ENCODE results near the gene ATF2.

Gene ATF2

DNA sequence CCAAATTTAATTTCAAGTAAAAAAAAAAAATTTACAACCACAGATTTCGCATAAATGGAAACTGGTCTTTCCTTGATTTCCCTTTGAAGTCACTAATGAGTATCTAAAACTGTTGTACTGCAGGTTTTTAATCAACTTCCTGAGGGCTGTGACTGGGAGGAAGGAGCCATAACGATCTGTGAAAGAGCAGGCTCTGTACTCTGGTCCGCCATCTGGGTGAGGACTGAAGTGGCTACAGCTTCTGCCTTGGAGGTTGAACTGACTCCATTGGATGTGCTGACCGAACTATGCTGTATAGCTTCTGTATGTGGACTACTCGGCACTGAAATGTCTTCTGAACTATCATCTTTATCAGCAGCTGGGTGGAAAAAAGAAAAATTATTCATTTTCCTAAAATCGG lies 93.5 kb downstream of the ATF2 start:
- no peak for DNase-seq

DNA sequence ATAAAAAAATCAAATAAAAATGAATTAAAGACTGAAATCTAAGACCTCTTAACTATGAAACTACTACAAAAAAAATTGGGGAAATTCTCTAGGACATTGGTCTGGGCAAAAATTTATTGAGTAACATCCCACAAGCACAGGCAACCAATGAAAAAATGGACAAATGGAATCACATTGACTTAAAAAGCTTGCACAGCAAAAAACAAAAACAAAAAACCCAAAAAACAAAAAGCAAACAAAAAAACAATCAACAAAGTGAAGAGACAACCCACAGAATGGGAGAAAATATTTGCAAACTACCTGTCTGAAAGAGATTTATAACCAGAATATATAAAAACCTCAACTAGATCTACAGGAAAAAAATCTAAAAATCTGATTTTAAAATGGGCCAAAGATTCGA lies 99.5 kb downstream of the ATF2 start:
- DNase-seq: no peak

DNA sequence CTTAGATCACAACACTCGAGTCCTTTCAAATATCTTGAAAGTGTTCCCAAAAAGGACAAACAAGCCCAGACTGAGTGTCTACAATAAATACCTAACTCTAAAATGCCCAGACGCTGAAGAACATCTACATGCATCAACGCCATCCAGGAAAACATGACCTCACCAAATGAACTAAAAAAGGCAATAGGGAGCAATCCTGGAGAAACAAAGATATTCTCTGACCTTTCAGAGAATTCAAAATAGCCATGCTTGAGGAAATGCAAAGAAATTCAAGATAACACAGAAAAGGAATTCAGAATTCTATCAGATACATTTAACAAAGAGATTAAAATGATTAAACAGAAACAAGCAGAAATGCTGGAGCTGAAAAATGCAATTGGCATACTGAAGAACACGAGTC lies 101.6 kb downstream of the ATF2 start:
- DNase-seq: no peak

GRCh38 chr2:175064797-175065196 lies 103.2 kb downstream of the ATF2 start:
- no peak for DNase-seq

- no peak for DNase-seq
Measured at GRCh38 chr2:175063741-175064140, 104.3 kb downstream of the ATF2 start.

DNA sequence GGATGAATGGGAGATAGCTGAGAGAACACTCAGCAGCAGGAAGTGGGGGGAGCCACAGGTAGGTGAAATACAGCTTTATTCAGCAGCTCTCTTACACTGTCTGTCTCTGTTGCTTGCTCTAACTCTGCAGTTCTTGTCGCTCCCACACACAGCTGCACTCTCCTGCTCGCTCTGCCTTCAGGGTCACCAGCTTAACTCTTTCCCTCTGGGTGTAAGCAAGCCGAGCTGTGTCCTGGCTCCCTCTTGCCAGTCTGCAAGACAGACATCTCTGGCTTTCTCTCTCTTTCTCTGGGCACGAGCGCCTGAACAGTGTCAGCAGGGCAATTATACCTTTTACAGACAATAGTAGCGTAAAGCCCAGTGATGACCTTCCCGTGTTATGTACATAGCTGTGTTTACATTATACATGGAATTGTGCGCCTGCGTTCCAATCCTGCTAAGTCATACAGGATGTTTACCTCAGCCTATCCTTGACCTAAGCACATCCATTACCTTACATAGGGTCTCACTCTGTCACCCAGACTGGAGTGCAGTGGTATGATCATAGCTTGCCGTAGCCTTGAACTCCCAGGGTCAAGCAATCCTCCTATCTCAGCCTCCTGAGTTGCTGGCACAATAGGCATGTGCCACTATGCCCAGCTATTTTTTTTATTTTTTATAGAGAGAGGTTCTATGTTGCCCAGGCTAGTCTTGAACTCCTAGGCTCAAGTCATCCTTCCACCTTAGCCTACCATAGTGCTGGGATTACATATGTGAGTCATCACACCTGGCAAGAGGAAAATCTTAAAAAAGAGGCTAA lies 105.0 kb downstream of the ATF2 start:
- no peak for DNase-seq

- no peak for DNase-seq
Measured at GRCh38 chr2:175057078-175057685, 110.8 kb downstream of the ATF2 start.

DNA sequence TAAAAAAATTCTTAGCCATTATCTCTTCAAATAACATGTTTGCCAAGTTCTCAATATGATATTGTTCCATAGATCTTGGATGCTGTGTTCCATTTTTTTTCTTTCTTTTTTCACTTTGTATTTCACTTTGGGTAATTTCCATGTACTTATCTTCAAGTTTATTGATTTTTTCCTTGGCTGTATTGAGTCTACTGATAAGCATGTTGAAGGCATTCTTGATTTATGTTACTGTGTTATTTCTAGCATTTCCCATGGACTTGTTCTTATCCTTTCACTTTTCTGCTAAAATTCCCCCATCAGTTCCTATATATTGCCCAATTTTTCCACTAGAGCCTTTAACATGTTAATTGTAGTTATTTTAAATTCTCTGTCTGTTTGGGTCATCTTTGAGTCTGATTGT lies 112.0 kb downstream of the ATF2 start:
- DNase-seq: no peak

DNA sequence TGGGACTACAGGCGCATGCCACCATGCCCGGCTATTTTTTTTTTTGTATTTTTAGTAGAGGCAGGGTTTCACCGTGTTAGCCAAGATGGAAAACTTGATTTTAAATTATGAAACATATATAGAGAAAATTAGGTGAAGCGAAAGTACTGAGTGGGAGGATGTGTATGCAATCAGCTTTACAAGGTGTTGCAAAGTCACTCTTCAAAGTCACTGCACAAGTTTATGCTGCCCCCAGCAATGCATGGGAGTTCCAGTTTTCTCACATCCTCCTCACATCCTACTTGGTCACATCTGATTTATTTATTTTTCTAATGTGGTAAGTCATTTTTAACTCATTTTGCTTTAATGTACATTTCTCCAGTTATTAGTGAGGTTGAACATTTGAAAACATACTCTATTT lies 113.7 kb downstream of the ATF2 start:
- DNase-seq: no peak

DNA sequence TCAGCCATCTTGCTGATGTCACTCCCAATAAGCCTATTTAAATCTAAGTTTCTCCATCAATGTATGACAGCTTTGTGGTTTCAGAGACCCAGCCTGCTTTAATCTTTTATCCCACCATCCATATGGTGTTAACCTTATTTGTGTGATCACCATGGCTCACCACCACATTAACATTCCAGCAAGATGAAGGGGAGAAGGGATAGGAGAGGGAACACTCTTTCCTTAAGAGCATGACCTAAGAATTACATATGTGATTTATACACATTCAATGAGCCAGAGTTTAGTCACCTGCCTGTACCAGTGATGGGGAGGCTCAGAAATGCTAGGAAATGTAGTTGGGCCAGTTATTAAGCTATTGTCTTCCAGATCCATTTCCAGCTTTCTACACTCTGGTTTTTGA lies 118.3 kb downstream of the ATF2 start:
- DNase-seq: no peak

- no peak for DNase-seq
Measured at GRCh38 chr2:175048275-175048674, 119.7 kb downstream of the ATF2 start.

DNA sequence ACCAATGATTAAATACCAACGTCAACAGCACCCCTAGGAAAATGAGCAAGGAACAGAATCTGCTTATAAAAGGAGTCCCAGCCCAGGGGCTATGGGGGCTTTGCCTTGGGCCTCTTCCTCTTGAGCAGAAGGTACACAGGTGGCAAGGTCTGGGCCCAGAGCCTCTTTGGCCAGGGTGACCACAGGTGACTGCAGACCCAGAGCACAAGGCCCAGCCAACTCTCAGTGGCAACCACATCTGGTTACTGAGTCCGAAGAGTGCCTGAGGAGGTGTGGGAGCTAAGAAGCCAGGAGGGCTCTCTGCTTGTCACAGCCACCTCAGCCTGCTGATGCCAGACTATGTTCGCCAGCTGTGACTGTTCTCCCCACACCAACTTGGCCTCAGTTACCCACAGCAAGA lies 128.5 kb downstream of the ATF2 start:
- DNase-seq: no peak

GRCh38 chr2:175039031-175039430 lies 129.0 kb downstream of the ATF2 start:
- no peak for DNase-seq

DNA sequence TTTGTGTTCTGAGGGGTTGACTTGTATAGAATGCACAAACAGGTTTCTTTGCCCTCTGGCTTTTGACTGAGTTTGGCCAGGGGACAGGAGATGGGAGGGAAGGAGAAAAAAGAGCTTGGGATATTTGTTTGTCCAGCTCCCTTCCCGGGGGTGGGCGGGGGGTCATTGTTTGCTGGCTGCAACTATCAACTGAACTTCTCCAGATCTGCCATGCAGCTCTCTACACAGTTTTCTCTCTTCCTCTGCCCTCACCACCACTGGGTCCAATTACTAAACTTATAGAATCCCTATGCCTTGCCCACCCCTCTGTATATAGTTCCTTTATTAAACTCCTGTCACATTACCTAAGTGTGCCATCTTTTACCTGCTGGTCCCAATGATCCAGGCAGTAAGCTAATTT lies 130.1 kb downstream of the ATF2 start:
- DNase-seq: no peak

DNA sequence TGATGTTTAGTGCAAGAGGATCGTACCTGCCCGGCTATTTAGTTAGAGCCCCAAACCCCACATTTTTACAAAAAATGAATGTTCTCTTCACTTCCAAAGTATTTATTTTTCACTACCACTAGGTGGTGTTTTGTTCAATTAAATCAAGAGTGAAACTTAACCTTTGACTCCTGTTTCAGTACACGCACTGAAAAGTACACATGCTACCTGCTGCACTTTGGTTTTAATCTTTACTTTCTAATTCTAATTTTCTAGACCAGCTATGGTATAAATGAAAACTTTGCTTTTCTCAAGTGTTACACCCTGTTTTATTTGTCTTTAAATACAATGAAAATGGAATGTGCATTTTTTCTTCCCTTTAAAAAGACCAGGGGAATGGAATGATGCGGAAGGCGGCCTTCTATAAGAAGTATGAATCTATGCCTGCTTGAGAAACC lies 131.4 kb downstream of the ATF2 start:
- DNase-seq: peak; percentile 3

DNA sequence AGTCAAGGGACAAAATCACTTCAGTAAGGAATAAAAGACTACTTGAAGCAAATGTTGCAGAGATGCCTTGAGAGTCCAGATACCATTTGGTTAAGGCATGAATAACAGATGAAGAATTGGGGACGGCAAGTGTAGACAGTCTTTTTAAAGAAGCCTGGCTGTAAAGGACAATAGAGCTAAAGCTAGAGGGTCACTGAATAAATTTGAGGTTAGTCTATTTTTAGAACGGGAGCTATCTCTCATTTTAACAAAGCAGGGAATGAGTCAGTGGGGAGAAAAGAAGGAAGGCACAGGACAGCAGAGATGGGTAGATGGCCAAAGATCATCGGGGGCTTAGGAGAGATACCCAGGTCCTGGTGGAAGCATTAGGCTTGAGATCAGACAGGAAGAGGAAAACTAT lies 132.2 kb downstream of the ATF2 start:
- no peak for DNase-seq

- DNase-seq: no peak
Measured at GRCh38 chr2:175034716-175035115, 133.3 kb downstream of the ATF2 start.

- DNase-seq: no peak
Measured at GRCh38 chr2:175030380-175031271, 137.4 kb downstream of the ATF2 start.

DNA sequence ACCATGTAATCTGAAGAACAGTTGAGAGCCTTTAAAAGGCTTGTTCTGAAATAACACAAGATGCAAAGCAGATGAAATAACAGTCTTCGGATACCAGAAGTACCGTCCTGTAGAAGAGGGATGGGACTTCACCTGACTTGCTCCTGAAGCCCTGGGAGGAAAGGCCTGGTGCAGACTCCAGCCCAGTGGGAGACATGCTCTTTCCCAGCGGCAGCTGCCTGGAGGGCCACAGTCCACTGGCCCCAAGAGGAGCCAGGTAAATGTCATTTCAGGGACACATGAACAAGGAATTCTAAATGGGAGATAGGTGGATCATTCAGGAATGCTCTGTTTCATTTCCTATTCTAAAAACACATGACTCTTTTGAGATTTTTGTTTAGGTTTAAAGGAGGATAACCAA lies 140.2 kb downstream of the ATF2 start:
- DNase-seq: no peak

GRCh38 chr2:175026385-175026784 lies 141.6 kb downstream of the ATF2 start:
- DNase-seq: no peak

DNA sequence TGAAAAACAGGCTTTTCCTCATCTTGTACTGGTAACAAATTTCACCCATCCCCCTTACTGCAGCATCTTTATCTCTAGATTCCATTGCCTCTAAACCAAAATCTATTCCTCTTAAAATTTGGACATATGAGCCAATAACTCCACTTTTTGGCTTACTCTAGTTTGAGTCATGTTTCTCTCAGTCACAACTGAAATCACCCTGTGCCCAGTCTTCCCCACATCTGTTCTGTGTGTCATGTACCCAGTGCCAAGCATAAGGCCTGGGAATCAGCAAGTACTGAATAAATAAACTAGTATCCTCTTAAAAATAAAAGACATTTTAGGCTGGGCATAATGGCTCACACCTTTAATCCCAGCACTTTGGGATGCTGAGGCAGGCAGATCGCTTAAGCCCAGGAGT lies 142.1 kb downstream of the ATF2 start:
- no peak for DNase-seq

DNA sequence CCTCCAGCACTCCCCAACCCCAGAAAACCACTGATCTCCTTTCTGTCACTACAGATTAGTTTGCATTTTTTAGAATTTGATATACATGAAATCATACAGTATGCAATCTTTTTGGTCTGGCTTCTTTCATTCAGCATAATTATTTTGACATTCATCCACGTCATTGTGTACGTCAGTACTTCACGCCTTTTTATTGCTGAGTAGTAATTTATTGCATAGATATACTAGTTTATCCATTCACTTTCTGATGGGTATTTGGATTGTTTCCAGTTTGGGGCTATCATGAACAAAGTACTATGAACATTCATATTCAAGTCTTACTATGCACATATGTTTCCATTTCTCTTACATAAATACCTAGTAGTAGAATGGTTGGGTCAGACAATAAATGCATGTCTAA lies 142.8 kb downstream of the ATF2 start:
- DNase-seq: no peak

- DNase-seq: no peak
Measured at GRCh38 chr2:175022923-175023322, 145.1 kb downstream of the ATF2 start.
